HL-60/S4 treated with retinoic acid at 250 ng/mL for 4 days and 3 days (cell line): ENCODE data around the gene JOSD1.

Experiments used
- in situ Hi-C: fragments of 300-500 bp; cut with MboI; formaldehyde crosslinking; loops from 2 replicates; pipeline ENCODE4 v1.7.0; 2022; ENCODE audit warnings: low sequenced_read_pairs

The JOSD1 gene

DNA sequence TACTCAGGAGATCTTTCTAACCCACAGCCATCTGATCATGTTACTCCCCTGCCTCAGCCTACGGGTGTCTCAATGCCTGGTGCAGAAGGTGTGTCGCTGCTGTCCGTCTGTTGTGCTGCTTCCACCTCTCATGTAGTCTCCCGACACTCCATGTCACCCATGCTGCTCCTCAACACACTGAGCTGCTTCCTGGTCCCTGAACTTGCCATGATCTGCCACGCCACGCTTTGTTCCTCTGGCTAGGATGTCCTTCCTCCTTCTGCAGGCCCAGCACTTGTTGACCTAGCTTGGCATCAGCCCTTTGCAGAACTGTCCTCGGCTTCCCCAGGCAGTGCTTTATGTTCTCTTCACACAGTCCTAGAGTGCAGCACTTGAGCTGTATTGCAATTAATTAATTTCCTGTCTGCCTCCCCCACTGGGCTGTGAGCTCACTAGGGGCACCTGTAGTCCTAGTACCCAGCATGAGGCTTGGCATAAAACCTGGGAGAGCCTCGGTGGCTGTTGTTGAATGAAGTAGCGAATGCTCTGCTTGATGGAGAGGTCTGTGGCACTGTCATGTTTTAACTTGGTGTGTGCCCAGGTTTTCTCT lies 14.5 kb upstream of the JOSD1 start:
- in situ Hi-C loops = no loop called here

DNA sequence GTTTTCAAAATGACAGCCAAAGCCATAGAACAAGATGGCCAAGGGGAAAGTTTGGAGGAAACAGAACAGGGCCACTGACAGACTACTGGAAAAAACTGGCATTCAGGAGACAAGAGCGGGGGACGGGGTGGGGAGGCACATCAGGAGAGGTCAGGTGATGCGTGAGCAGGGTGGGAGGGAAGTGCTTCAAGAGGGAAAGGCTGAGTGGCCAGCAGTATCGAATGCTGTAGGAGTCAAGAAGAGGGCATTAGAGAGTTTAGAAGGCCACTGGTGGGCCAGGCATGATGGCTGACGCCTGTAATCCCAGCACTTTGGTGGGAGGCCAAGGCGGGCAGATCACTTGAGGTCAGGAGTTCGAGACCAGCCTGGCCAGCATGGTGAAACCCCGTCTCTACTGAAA lies 13.2 kb upstream of the JOSD1 start:
- in situ Hi-C loops = no loop called here

DNA sequence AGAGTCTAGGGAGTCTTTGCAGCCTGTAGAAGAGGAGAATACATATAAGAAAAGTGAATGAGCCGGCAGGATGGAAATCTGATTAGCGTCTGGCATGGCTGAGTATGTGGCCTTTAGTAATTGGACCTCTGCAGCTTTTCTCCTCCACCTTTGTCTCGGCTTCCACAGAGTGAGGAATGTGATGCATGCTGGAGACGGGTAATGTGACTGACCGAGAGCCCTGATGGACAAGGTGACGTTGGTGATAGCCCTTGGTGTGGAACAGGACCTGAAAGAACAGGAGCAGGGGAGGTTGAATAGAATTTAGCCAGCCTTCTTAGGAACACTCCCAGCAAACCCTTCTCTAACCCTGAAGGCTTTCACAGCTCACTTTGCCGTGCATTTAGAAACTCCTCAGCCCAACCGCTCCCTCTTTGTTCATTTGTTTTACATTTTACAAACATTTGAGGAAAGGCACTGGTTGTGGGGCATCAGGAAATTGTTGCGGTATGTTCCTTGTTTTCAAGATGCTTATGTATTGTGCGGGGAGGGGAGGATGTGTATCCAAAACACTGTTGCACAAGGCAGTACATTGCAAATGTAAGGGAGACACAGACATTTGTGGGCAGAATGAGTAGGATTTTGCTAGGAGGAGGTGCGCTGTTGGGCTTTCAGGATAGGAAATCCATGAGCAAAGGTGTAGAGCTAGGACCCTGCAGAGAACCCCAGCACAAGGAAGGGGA lies 11.9 kb upstream of the JOSD1 start:
- in situ Hi-C loops = no loop called here

DNA sequence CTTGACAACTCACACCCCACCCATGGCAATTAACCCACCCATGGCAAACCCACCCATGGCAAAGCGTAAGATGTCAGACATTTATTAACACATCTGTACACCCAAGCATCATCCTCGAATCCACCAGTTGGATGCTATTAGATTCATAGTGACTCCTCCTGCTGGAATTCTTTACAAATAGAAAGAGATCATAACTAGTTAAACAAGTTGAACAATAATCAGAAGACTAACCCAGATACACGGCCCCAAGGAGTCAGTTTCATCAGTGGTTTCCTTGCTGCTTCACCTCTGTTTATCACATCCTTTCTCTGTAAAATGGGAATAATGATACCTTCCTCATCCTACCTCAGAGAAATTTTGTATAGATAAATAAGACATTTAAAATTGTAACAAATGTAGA lies 10.1 kb upstream of the JOSD1 start:
- in situ Hi-C loops = no loop called here

DNA sequence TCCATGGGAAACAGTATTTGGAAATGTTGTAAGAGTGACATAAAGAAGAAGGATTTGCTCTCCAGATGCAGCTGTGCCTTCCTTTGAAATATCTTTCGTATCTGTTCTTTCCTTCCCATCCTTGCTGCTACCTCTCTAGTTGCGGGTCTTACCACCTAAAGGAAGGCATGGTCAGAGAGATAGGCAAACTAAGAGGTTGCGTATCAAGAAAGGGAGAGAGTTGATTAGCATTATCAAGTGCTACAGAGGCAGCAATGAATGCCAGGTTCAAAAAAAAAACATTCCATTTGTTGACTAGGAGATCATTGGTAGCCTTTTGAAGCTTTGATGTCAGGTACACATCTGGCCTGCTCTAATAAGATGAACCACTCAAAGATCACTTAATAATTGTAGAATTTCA lies 9.6 kb upstream of the JOSD1 start:
- in situ Hi-C loops = no loop called here

DNA sequence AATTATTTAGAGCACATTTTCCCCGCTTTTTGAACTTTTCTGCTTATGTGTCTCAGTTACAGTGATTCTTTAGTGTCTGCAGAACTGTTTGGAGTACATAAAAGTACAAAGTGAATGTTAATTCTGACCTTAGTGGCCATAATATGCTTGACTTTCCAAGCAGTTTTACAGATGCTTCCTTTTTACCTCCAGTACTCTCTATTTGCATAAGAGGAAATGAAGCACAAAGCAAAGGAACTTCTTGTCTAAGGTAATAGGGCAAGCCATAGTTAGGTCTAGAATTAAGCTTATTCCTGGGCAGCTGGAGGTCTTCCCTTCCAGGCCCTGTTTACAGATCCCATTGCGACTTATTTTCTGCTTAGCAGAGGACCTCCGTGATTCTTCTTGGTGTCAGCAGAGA lies 8.6 kb upstream of the JOSD1 start:
- in situ Hi-C loops = no loop called here

DNA sequence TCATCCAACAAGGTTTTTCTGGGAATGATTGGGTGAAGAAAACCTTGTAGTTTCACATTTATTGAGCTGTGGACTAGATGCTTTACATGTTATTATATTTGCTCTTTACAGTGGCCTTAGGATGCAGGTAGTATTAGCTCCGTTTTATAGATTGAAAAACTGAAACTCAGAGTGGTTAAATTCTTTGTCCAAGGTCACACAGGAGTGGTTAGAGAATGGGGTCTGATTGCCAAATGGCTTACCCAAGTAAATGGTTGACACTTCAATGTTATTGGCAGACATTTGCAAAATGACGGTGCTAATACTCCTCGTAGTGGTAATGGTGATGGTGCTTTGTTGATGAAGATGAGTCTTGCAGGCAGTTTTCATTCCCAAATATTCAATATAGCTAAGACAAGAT lies 7.2 kb upstream of the JOSD1 start:
- in situ Hi-C loops = no loop called here

DNA sequence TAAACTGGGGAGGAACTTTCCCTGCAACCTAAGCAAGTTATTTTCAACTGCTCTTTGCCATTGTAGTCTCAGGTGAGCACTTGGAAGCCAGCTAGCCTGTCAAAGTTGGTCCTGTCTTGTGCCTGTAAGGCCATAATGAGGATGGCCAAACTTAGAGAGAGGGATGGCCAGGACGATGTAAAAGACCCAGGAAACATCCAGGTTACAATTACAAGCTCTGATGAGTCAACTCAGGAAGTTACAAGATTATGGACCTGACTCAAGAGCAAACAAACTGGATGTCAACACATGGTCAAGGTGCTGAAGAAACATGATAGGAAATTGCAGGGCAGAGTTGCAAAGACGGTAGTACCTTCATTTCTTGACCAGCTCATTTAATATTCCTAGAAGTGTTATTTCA lies 6.6 kb upstream of the JOSD1 start:
- in situ Hi-C loops = no loop called here

DNA sequence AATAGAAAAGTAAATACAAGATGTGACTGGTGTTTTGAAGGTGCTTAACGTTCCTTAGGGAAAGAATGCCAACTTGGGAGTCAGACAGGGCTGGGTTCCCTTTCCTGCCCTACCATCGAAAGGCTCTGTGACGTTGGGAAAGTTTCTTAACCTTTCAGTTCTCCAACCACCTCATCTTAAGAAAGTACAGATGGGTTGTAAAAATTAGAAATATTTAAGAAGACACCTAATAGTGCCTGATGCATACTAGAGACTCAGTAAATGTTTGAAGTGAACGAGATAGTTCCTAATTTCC lies 6.1 kb upstream of the JOSD1 start:
- in situ Hi-C loops = no loop called here

DNA sequence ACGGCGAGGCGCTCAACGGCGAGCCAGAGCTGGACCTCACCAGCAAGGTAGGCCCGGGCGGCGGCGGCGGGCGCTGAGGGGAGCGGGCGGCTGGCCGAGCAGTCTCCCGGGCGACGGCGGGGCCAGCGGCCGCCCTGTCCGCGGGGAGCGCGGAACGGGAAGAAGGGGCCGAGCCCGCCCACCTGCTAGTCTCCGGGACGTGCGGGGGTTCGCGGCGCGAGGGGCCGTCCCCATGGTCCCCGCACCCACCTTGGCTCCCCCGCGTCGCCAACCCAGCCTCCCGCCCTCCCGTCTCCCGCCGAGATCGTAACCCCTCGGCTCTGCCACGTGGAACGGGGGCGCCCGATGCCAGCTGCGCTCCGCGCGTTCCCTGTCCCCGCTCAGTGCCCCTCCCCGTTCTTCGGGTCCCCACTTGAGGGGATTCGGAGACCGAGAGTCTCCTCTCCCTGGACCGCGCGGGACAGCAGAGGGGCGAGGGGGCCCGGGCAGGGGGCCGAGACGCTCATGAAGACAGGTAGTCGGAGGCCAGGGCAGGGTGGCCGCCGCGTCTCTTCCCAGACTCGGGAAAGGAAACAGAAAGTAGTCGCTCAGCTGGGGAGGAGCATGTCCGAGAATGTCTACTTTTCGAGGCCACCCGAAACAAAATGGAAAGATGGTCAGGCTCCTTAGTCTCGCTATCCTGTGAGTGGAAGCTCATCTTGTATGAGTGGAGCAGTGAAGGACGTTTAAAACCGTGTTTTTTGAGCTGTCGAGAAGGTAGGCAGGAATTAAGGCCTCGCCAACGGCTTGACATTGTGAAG lies 5.6 kb upstream of the JOSD1 start:
- in situ Hi-C loops = no loop called here

DNA sequence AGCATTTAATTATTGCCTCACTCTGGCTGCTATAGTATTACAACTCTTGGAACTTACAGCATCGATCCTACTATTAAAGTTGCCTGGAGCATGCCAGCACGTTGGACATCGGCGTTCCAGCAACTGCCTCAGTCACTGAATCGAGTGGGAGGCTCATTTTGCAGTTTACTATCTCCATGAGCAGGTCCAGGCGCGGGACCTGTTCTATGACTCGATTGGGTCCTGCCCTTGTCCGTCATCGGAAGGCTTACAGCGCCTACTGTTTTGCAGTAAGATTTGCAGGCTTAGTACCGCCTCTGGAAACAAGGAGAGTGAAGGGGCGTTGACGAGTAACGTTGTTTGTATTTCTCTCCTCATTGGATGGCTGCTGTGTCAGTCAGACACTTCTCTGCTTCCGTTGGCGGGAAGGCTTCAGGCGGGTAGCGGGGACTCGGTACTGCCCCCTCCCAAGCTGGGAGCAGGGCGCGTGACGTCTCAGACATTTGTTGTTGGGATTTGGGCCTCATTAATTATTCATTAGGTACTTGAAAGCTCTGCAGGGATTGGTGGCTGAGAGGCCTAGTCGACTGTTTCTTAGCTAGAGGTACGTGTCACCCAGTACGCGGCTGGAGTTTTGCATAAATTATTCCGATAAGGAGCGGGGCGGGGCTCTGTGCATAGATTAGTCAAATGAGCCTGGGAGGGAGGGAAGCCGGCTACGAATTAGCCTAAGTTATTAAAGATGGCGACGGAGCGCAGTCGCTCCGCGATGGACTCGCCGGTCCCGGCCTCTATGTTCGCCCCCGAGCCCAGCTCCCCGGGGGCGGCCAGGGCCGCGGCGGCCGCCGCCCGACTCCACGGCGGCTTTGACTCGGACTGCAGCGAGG lies 4.7 kb upstream of the JOSD1 start, which contains the start of gene GTPBP1:
Gene GTPBP1, plus strand, starts transcription at position 710 of the 866 bp plus-strand sequence. Its CDS starts 12 bp downstream, at position 722.
- in situ Hi-C loops = no loop called here

DNA sequence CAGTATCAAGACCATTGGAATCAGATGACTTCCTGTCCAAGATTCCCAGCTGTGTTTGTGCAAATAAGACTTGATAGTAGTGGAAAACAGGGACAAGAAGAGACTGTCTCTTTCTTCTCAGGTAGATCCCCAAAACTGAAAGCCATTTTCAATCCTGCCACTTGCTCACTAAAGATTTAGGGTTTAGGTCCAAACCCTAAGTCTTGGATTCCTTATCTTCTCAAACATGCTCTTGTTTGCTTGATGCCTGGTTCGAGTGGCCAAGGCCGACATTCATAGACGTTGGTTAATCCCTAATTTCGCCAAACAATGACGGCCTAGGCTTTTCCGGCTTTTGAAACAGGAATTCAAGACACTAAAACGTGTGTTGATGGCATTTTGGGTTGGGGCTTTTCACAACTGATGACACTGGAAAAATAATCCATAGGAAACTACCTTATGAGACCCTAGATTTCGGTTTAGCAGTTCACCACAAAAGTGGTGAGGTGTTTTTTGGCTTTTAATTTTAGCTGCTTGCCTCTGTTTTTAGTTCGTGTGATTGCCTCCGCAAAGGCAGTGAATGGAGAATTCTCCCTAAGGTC lies 4.0 kb upstream of the JOSD1 start:
- in situ Hi-C loops = no loop called here

DNA sequence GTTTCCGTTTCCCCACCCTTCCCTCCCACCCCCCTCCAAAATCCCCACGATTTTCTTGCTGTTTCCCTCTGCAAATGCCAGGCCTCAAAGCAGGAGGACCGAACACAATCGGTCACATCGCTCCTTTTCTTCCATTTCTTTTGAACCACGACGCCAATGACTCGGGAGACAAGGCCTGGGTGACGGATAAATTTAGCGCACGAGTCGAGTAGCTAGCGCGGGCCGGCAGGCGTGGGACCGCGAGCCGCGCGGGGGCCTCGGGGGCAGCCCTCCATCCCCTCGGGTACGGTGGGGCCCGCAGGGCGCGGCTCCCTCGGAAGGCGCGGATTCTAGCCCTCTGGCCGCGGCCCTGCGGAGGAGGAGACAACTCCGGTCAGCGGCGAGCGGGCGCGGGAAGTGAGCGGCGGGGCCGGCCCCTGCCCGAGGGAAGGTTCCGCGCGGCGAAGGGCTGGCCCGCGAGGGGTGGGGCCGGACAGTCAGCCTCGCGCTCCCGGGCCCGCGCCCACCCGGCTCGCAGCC lies 414 bp downstream of the JOSD1 start:
- in situ Hi-C loops = no loop called here

DNA sequence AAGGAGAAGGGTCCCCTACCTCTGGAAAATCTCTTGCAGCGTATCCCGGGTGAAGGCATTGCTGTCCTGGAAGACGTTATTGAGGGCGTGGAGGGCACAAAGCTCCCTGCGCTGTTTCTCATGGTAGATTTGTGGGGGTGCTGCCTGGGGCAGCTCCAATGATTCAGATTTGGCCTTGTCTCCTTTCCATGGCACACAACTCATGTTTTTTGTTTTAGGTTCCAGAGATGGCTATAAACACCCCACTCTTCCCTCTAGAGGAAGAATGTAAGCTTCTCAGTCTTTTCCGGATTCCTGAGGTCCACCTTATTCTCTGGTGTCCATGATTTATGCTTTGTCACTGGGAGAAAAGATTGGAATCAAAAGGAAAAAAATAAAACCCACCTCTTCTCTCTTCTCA lies 959 bp downstream of the JOSD1 start:
- in situ Hi-C loops = no loop called here

DNA sequence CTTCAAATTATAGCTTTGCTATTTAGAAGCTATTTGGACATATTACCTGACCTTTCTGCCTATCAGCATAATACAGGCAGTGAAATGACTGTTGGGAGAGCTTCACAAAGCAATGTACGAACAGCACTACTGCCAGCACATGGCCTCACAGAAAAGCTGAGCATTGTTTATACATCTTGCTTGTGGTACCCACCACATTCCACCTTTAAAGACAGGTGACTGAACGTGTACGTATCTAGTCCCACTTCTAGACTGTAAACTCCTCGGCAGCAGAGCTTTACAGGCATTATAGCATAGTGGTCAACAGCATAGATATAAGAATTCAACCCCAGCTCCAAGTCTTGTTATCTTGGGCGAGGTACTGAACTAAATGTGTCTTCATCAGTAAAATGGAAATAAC lies 1.6 kb downstream of the JOSD1 start:
- in situ Hi-C loops = no loop called here

DNA sequence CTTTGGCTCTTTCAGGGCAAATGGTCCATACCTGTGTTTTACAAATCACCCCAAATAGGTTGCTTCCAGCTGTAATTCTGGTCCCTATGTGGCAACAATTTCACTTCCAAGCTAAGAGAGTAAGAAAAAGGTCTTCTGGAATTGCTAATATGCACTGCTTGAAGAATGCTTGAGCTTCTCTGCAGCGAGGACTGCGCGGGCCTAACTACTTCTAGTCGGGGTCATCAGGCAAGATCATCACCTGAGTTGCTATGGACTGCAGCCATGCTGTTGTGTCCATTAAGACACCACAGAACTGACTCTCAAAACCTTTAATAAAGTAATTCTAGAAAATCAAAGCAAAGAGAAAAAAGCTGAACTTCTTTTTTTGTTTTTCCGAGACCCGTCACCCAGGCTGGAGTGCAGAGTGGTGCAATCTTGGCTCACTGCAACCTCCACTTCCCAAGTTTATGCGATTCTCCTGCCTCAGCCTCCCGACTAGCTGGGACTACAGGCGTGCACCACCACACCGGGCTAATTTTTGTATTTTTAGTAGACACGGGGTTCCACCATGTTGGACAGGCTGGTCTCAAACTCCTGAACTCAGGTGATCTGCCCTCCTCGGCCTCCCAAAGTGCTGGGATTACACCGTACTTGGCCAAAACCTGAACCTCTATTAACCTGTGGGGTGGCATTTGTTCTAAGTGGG lies 2.2 kb downstream of the JOSD1 start:
- in situ Hi-C loops = no loop called here

DNA sequence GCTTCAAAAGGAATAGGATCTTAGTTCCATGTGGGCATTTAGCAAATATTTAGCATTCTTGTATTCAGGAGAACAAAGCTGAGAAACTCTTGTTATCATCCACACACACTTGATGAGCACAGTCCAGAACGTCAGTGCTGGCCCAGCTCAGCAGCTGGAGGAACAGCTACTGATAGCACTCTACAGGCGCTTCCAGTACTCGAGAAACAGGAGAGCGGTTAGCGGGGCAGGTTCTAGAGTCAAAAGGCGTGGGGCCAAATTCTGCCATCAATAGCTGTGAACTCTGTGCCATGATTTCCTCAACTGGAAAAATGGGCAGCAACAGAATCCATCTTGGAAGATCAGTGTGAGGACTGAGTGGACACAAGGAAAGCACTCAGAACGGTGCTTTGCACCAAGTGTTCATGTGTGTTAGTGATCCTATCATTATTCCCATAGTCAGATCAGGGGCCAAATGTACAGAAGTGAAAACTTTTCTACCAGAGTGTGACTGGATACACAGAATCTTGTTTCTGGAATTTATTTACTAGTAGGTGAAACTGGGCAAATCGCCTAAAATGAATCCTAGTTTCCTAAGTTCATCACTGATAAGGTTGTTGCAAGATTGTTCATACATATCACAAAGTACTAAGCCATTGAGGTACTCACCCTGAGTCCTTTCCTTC lies 3.2 kb downstream of the JOSD1 start:
- in situ Hi-C loops = no loop called here

DNA sequence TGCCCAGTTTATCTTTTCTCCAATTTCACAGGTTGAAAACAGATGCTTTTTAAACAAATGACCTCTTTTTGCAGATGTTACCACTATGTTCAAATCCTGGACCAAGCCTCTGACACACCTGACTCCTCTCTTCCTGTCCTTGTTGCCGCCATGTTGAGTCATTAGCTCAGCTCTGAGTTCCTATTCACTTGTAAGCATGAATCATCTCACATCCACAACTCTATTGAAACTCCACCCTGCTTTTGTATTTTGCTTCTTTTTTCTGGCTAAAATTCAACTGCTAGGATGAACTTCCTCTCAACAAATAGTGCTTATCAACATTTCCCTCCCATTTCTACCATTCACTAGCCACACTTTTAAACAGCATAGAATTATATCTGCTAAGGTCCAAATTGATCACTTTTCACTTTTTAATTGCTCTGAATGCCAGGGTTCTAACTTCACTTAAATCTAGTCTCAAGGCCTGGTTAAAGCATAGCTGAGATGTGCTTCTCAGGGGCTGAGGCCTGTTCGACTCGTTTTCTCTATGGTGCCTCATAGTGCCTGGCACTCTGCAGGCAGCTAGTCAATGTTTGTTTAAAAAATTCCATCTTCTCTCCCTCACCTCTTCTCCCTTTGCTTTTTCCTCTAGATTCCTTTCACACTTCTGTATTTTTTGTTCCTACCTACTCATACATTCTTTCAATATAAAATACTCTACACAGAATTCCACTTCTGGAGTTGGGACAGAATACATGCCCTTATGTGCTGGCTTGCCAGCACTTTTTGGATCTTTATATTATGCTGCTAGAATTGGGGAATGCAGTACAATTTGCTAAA lies 3.9 kb downstream of the JOSD1 start:
- in situ Hi-C loops = no loop called here

DNA sequence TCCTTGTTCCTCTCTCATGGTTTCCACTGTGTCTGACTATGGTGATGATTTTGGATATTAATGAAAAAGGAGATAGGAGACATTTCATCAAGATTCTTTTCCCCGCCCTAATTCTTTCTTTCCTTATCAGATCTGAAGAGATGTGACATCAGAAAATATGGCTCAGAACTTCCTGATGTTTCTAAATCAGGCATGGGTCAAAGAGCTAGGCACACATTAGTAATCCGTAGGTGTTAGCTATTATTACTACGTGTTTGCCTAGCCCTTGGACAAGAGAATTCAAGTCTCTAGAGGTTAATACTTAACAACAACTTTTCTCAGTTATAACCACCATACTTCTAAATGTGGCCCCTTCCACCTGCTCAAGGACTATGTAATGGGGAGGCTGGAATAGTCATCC lies 5.8 kb downstream of the JOSD1 start:
- in situ Hi-C loops = no loop called here
